HG02852 (cell line): Measurements from ENCODE around the gene NRP2.

Source experiments
- ATAC-seq: cut with Tn5 transposase; IDR thresholded peaks from one replicate; pipeline ENCODE4 v1.9.1; 2021; ENCODE audit warnings: mild to moderate bottlenecking, moderate library complexity; ENCODE audit not compliant: unreplicated experiment

NRP2 gene

GRCh38 chr2:205686056-205686782 lies 3.9 kb downstream of the NRP2 start:
- no peak for ATAC-seq

GRCh38 chr2:205686783-205687640 lies 4.7 kb downstream of the NRP2 start:
- no peak for ATAC-seq

- no peak for ATAC-seq
Observed at GRCh38 chr2:205687641-205687956, 5.3 kb downstream of the NRP2 start.

GRCh38 chr2:205688417-205689200 lies 6.3 kb downstream of the NRP2 start:
- ATAC-seq, result no peak

- ATAC-seq, result no peak
Observed at GRCh38 chr2:205689820-205690219, 7.5 kb downstream of the NRP2 start.

- ATAC-seq, result no peak
Observed at GRCh38 chr2:205692104-205692503, 9.8 kb downstream of the NRP2 start.

GRCh38 chr2:205694256-205694655 lies 12.0 kb downstream of the NRP2 start:
- ATAC-seq, result no peak

- no peak for ATAC-seq
Observed at GRCh38 chr2:205695460-205695991, 13.2 kb downstream of the NRP2 start.

- ATAC-seq, result no peak
Observed at GRCh38 chr2:205696331-205696926, 14.1 kb downstream of the NRP2 start.

GRCh38 chr2:205696927-205697441 lies 14.7 kb downstream of the NRP2 start:
- no peak for ATAC-seq

- no peak for ATAC-seq
Observed at GRCh38 chr2:205698286-205699268, 16.3 kb downstream of the NRP2 start.

GRCh38 chr2:205699515-205700289 lies 17.4 kb downstream of the NRP2 start:
- ATAC-seq, result no peak

- ATAC-seq, result peak; percentile 68
Observed at GRCh38 chr2:205700331-205701132, 18.2 kb downstream of the NRP2 start.

GRCh38 chr2:205701509-205701908 lies 19.2 kb downstream of the NRP2 start:
- no peak for ATAC-seq

- no peak for ATAC-seq
Observed at GRCh38 chr2:205702576-205702975, 20.3 kb downstream of the NRP2 start.

GRCh38 chr2:205703471-205704126 lies 21.3 kb downstream of the NRP2 start:
- ATAC-seq, result no peak

GRCh38 chr2:205704127-205704741 lies 21.9 kb downstream of the NRP2 start:
- ATAC-seq, result no peak
